ENCODE measurements around the gene PGRMC1.
"Not testable (repeated sequence)": the region's sequence is repeated elsewhere in the genome, so short reads cannot be mapped to it uniquely, and the experiment has no call there.

PGRMC1 gene

DNA sequence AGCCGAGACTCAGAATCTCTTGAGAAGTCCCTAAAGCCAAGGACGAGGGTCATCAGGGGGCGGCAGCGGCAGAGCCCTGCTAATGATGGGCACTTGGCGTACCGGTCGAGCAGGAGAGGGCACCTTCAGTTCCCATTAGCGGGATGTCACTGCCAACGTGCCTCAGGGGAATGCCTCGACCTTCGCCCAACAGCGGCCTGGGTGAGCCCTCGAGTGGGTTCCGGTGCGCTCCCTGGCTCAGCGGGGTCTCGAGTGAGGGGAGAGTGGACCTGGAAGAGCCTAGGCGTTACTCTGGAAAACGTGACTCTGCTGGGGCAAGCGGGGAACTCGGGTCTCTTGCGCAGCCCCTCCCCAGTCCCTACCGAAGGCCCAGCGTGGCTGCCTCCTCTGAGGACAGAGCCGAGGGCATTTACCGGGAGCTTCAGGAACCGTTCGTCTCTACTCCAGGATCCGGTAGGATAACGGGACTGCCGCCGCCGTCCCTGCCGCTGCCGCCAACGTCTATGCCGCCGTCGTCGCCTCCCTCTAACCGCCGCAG, 36.9 kb downstream of the PGRMC1 start:
- TF ChIP-seq, protein P1, sequence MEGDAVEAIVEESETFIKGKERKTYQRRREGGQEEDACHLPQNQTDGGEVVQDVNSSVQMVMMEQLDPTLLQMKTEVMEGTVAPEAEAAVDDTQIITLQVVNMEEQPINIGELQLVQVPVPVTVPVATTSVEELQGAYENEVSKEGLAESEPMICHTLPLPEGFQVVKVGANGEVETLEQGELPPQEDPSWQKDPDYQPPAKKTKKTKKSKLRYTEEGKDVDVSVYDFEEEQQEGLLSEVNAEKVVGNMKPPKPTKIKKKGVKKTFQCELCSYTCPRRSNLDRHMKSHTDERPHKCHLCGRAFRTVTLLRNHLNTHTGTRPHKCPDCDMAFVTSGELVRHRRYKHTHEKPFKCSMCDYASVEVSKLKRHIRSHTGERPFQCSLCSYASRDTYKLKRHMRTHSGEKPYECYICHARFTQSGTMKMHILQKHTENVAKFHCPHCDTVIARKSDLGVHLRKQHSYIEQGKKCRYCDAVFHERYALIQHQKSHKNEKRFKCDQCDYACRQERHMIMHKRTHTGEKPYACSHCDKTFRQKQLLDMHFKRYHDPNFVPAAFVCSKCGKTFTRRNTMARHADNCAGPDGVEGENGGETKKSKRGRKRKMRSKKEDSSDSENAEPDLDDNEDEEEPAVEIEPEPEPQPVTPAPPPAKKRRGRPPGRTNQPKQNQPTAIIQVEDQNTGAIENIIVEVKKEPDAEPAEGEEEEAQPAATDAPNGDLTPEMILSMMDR (IDR thresholded peaks at IDR 0.05), result no peak
- no peaks in the 10 kb centered on the region for H3K4me1 ChIP-seq (ENCODE audit: control insufficient read depth in 1 of 2, insufficient read depth in 1 of 2, low read depth in 1 of 2, low read length in 1 of 2)

DNA sequence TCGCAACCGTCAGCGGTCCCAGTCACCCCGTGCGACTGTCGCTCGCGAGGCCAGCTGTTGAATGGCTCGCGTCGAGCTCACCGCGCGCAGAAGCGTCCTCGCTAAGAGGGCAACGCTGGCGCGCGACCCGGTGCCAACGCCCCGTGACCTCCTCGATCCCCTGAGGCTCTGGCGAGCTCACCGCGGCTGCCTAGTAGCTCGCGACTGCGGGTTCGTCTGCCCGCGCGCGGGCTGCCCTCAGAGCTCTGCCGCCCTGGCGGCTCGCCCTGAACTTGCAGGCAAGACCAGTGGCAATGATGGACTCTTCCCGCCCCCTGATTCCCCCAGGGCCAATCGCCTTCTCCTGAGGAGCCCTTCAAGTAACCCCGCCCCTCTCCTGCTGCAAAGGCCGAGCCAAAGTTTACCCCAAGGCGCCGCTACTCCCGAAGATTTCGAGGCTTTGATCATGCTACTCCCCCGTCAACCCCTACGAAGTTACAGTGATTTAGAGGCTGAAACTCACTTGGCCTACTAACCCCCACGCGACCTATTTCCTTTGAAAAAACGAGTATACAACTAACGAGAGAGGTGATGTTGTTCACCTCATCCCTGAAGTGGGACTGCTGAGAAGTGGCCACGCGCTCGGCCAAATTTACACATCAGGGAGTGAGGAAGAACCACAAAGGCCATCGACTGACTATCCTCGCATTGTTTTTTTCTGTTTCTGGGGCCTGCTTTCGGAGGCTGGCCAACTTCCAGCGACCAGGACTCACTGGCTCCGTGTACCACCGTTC, 37.5 kb downstream of the PGRMC1 start:
- Histone ChIP-seq H3K4me1 (ENCODE audit: control insufficient read depth in 1 of 2, insufficient read depth in 1 of 2, low read depth in 1 of 2, low read length in 1 of 2) (no peaks in the 10 kb centered on the region), H3K9me3 (no peaks in the 10 kb centered on the region), H3K4me3 (ENCODE audit: low read depth in 1 of 2, low read length in 1 of 2) (no peak overlapping the region), H3K36me3 (no peaks in the 10 kb centered on the region), H3K27ac (no peak overlapping the region), H3K27me3 (peaks cover 50% of the 10 kb centered on the region)
- TF ChIP-seq, protein P1 (IDR thresholded peaks at IDR 0.05), result no peak

More for the DNA sequence above, 36.9 kb downstream of the PGRMC1 start:
- Histone ChIP-seq H3K4me3 (ENCODE audit: low read depth in 1 of 2, low read length in 1 of 2) (no peak overlapping the region), H3K27me3 (peaks cover 50% of the 10 kb centered on the region), H3K36me3 (no peaks in the 10 kb centered on the region), H3K27ac (no peak overlapping the region), H3K9me3 (no peaks in the 10 kb centered on the region)

DNA sequence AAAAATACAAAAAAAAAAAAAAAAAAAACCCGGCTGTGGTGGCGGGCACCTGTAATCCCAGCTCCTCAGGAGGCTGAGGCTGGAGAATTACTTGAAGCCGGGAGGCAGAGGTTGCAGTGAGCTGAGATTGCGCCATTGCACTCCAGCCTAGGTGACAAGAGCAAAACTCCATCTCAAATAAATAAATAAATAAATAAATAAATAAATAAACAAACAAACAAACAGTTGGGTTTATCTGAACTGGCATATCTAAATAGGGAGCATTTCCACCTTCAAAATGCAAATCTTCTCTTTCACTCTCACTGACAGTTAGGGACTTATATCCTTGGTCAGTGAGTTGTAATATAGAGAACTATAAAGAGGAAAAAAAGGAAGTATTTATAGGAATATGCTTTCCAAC, 46.3 kb downstream of the PGRMC1 start:
- H3K27me3 ChIP-seq; H3K36me3 ChIP-seq; H3K27ac ChIP-seq; H3K4me3 ChIP-seq (ENCODE audit: low read depth in 1 of 2, low read length in 1 of 2); H3K9me3 ChIP-seq; H3K4me1 ChIP-seq (ENCODE audit: control insufficient read depth in 1 of 2, insufficient read depth in 1 of 2, low read depth in 1 of 2, low read length in 1 of 2): not testable (repeated sequence)

DNA sequence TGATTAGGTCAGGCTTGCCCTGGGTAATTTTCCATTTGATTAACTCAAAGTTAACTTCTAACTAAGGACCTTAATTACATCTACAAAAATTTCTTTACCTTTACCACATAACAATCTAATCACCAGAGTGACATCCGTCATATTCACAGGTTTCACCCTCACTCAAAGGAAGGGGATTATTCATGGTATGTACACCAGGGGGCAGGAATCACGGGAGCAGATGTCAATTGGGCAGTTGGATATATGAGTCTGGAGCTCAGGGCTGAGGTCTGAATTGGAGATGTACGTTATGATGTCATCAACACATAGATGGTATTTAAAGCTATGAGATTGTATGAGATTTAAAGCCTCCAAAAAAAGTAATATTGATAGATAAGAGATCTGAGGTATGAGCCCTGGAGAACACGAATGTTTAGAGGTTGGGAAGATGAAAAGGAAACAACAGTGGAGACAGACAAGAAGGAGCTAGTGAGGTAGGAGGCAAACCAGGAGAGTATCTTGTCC, 52.9 kb downstream of the PGRMC1 start:
- H3K4me1 ChIP-seq (ENCODE audit: control insufficient read depth in 1 of 2, insufficient read depth in 1 of 2, low read depth in 1 of 2, low read length in 1 of 2), result no peaks in the 10 kb centered on the region
- H3K4me3 ChIP-seq (ENCODE audit: low read depth in 1 of 2, low read length in 1 of 2), result no peak overlapping the region
- no peaks in the 10 kb centered on the region for H3K9me3 ChIP-seq
- TF ChIP-seq, protein P1 (IDR thresholded peaks at IDR 0.05), result no peak
- H3K27ac ChIP-seq, result no peak overlapping the region
- H3K27me3 ChIP-seq, result no peaks in the 10 kb centered on the region
- H3K36me3 ChIP-seq, result no peaks in the 10 kb centered on the region

DNA sequence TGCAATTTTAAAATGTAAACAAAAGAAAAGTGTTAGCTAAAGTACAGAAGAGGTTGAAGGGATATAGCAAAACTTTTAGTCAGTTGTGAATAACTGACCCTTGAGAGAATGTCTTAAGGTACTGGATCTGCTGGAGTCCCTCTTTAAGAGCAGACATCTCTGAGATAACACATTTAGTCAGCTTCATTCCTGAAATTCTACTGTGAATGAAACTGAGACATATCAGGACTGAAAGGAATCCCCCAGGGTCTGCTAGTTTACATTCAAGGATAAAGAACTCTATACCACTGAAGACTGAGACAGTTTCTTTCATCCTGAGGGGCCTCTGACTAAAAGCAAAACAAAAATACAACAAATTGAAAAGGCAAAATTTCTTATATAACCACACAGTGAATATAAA, 54.4 kb downstream of the PGRMC1 start:
- H3K36me3 ChIP-seq, result no peaks in the 10 kb centered on the region
- TF ChIP-seq, protein P1 (IDR thresholded peaks at IDR 0.05), result no peak
- no peaks in the 10 kb centered on the region for H3K4me1 ChIP-seq (ENCODE audit: control insufficient read depth in 1 of 2, insufficient read depth in 1 of 2, low read depth in 1 of 2, low read length in 1 of 2)
- H3K27me3 ChIP-seq, result no peaks in the 10 kb centered on the region
- no peak overlapping the region for H3K27ac ChIP-seq
- no peaks in the 10 kb centered on the region for H3K9me3 ChIP-seq
- H3K4me3 ChIP-seq (ENCODE audit: low read depth in 1 of 2, low read length in 1 of 2), result no peak overlapping the region

DNA sequence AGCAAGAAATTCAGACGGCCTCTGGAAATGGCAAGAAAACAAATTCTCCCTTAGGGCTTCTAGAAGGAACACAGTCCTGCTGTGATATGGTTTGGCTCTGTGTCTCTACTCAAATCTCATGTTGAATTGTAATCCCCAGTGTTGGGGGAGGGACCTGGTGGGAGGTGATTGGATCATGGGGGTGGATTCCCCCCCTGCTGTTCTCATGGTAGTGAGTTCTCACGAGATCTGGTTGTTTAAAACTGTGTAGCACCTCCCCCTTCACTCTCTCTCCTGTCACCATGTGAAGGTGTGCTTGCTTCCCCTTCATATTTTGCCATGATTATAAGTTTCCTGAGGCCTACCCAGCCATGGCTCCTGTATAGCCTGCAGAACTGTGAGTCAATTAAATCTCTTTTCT, 55.2 kb downstream of the PGRMC1 start:
- not testable (repeated sequence) for H3K9me3 ChIP-seq; H3K27me3 ChIP-seq; H3K4me3 ChIP-seq (ENCODE audit: low read depth in 1 of 2, low read length in 1 of 2); H3K27ac ChIP-seq; H3K4me1 ChIP-seq (ENCODE audit: control insufficient read depth in 1 of 2, insufficient read depth in 1 of 2, low read depth in 1 of 2, low read length in 1 of 2); H3K36me3 ChIP-seq
